GM12873 (cell line): ENCODE measurements around the gene CDKN2D.

Source experiments
- CTCF ChIP-seq: IDR thresholded peaks from 2 replicates; pipeline ENCODE4 v1.5.1; 2012; ENCODE audit warnings: low read depth, mild to moderate bottlenecking, moderate library complexity, low read length, control low read depth; ENCODE audit not compliant: insufficient read depth; ENCODE audit errors: missing control alignments

CDKN2D gene

DNA sequence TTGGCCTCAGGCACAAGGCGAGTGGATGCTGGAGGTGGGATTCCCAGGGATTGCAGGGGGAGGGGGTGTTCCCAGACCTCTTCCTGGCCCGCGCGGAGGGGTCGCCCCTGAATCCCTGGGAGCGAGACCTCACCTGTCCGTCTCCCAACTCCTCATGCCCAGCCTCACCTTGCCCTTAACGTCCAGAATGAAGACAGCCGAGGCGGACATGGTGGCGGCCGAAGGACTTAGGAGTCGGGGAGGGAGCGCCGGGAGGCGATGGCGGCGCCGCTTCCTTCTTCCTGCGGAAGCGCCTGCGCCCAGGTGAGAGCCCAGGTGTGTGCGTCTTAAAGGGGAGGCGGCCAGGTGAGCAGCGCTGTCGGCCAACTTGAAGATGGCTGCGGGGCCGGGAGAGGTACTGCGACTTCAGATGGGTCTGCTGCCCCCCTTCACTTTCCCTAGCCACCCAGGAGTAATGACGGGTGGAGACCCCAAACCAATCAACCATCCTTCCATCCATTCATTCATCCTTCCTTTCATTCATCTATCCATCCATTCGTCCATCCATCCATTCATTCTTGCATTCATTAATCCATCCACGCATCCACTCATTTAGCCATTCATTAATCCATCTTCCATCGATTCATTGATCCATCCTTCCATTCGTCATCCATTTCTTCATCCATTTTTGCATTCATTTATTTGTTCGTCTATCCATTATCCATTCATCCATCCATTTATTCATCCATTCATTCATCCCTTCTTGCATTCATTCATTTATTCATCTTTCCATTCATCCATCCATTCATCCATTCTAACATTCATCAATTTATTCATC, 18.5 kb upstream of the CDKN2D start, which contains the start of gene AP1M2:
AP1M2 (minus strand) TSS at position 291 of the 817 bp plus-strand sequence; CDS start at position 210, 81 bp downstream.
- TF ChIP-seq CTCF: no peak

DNA sequence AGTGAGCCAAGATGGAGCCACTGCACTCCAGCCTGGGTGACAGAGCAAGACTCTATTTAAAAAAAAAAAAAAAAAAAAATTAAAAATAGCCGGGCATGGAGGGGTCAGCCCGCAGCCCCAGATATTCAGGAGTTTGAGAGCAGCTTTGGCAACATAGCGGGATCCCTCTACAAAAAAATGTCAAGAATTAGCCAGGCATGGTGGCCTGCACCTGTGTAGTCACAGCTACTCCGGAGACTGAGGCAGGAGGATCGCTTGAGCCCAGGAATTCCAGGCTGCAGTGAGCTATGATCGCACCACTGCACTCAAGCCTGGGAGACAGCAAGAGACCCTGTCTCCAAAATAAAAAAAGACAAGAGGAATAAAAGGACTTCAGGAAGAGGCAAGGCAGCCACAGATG, 17.6 kb upstream of the CDKN2D start:
- TF ChIP-seq CTCF: no peak

DNA sequence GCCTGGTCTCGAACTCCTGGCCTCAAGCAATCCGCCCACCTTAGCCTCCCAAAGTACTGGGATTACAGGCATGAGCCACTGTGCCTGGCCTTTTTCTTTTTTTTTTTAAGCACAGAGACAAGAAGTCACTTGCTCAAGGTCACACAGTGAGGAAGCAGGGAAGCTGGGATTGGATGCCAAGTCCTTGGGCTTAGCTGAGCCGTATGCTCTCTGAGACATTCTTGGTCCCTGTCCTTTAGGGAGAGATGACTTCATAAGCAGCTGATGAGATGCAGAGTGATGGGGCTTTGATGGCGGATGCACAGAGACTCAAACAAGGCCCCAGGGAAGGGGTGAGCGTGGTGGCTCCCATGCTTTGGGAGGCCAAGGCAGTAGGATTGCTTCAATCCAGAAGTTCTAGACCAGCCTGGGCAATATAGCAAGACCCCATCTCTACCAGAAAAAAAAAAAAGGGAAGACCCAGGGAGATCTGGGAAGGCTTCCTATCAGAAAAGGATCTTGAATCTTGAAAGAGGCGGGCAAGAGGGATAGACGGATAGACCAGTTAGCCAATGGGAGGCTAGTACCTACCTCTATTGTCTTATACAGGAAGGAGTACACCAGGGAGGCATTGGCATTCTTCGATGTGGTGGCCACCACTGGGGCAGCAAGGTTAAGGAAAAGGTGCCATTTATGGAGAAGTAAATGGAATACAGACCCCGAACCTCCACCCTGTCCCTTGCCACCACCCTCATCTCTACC, 14.4 kb upstream of the CDKN2D start:
- no peak for TF ChIP-seq CTCF

DNA sequence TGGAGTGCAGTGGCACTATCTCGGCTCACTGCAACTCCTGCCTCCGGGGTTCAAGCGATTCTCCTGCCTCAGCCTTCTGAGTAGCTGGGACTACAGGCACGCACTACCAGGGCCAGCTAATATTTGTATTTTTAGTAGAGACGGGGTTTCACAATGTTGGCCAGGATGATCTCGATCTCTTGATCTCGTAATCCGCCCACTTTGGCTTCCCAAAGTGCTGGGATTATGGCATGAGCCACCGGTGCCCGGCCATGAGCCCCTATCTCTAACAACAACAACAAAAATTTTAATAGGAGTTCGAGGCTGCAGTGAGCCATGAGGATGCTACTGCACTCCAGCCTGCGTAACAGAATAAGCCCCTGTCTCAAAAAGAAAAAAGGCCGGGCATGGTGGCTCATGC, 13.3 kb upstream of the CDKN2D start:
- no peak for TF ChIP-seq CTCF

DNA sequence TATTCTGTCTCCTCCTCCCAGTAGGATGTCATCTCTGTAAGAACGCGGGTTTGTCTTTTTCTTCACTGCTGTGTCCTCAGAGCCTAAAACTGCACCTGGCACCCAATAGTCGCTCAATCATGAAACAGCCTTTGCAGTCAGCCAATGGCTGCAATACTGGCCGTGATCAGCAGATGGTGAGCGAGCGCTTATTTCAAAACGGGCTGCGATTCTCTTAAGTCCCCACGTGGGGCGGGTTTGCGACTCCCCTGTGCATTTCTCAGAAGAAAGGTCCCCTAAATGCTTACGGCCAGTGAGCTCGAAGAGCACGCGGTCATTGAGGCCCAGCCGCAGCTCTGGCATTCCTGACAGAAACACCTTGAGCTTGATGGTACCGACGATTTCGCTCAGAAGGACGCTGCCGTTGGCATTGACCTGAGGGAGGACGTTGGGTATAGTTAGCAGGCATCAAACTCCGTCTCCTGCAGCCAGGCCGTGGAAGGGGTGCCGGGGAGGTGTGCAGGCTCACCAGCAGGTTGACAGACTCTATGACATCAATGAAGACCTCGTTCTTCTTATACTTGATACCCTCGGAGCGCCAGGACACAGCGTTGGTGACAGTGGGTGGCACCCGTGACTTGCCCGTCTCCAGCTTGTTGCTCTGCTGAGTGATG, 12.3 kb upstream of the CDKN2D start:
- peak; percentile 100 for TF ChIP-seq CTCF

- TF ChIP-seq CTCF: no peak
Measured at GRCh38 chr19:10577951-10578350, 9.2 kb upstream of the CDKN2D start.
